HFF-Myc (cell line): ENCODE results near the gene NACC1.

Source experiments
- DNase-seq: peaks from one replicate; pipeline ENCODE4 v3.0.0-alpha.2; 2011; ENCODE audit warnings: low read depth; ENCODE audit errors: extremely low read depth
- H3K4me3 ChIP-seq: replicated peaks from 2 replicates; pipeline ENCODE4 v1.5.1; 2011; ENCODE audit warnings: low read depth, mild to moderate bottlenecking, control low read depth, low read length
- TF ChIP-seq, protein P1 (sequence below): IDR thresholded peaks from 2 replicates; pipeline ENCODE4 v1.5.1; 2012; ENCODE audit warnings: mild to moderate bottlenecking, low read depth, low read length, control low read depth; ENCODE audit errors: missing control alignments

The NACC1 gene

DNA sequence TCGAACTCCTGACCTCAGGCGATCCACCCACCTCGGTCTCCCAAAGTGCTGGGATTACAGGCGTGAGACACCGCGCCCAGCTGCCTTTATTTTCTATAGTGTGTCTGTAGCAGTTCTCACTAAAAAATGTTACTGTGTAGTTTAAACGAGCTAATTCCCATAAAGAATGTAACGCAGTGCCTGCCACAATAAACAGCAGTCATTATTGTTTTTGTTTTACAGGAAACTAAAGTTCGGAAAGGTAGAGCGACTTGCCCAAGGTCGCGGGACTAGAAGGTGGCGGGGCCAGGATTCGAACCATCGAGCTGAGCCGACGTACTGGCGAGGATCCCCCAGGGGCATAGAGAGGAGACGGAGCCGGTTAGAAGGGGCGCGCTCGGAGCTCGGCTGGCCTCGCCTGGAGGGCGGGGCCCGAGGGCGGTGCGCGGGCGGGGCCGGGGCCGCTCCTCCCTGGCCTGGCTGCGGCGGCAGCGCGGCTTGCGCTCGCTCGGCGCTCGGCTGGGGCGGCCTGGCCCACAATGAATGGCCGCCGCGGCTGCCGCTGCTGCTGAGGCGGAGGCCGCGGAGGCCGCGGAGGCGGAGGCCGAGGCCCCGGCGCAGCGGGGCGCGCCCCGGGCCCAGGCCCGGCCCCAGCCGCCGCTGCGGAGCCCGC is at the start of gene NACC1:
Gene NACC1 (plus strand): TSS at position 493 of the 652 bp plus-strand sequence. CDS start 16,944 bp downstream, outside the sequence.
- TF ChIP-seq, protein P1, sequence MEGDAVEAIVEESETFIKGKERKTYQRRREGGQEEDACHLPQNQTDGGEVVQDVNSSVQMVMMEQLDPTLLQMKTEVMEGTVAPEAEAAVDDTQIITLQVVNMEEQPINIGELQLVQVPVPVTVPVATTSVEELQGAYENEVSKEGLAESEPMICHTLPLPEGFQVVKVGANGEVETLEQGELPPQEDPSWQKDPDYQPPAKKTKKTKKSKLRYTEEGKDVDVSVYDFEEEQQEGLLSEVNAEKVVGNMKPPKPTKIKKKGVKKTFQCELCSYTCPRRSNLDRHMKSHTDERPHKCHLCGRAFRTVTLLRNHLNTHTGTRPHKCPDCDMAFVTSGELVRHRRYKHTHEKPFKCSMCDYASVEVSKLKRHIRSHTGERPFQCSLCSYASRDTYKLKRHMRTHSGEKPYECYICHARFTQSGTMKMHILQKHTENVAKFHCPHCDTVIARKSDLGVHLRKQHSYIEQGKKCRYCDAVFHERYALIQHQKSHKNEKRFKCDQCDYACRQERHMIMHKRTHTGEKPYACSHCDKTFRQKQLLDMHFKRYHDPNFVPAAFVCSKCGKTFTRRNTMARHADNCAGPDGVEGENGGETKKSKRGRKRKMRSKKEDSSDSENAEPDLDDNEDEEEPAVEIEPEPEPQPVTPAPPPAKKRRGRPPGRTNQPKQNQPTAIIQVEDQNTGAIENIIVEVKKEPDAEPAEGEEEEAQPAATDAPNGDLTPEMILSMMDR, result no peak
- peak; percentile 47 for DNase-seq
- peak within 1 kb of the TSS; percentile 99 for H3K4me3 ChIP-seq

GRCh38 chr19:13069415-13070359 is 48.4 kb upstream of the NACC1 start:
- H3K4me3 ChIP-seq, result no peak overlapping the region
- TF ChIP-seq, protein P1, result no peak
- no peak for DNase-seq

DNA sequence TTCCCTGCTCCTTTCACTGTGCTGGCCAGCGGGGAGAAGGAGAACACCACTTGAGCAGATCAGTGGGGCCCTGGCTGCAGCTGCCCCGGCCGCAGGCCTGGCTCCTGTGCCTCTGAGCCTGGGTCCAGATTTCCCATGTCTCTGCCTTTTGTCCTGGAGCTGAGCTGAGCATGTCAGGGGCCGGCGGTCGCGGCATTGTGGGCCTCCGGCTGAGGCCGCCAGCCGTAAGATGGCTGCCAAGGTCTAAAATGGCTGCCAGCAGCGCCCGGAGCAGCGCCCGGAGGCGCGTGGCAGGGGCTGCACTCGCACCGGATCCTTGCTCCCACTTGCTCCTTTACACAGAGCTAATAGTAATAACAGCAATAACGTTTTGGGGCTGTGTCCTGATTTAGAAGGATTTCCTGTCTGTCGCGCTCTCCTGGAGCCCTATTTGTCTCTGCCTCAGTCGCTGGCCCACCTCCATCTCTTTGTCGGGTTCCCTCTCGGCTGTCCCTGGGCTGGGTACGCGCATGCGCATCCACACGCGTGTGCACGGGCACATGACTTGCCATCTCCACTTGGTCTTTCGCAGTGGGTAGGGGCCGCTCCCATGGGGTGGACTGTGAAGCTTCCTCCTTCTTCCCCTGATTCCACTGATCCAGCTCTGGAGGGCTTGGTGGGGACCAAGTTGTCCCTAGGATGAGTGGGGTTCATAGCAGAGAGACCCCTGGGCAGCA is 47.5 kb upstream of the NACC1 start:
- TF ChIP-seq, protein P1, result no peak
- no peak overlapping the region for H3K4me3 ChIP-seq
- DNase-seq, result no peak

- no peak overlapping the region for H3K4me3 ChIP-seq
- TF ChIP-seq, protein P1, result no peak
- DNase-seq, result no peak
Observed at GRCh38 chr19:13071444-13072187, 46.4 kb upstream of the NACC1 start.

DNA sequence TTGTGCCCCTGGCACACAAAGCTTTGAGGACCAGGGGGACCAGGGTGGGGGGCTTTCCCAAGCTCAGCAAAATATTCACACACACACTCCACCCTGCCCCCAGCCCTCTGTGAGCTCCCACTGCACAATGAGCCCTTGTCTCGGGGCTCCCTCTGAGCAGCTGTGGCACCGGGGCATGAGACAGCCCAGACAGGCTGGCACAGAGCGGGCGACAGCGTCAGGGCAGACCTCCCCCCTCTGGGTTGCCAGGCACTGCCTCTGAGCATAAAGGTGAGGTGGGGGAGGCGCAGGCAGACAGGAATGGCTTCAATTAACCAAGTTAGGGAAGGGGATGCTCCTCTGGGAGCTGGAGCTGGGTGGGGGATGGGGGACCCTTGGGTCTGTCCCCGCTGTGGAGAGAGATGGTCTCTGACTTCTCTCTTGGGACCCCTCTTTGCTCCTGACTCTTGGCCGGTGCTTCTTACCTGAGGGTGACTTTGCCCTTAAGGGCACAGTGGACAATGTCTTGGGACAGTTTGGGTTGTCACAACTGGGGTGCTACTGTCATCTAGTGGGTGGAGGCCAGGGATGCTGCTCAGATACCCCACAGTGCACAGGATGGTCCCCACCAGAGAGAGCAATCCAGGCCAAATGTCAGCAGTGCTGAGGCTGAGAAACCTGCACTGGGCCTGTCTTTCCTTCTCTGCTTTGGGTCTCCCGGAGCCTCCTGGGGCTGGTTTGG is 45.7 kb upstream of the NACC1 start:
- no peak for DNase-seq
- H3K4me3 ChIP-seq, result no peak overlapping the region
- TF ChIP-seq, protein P1, result no peak
